ENCODE data around the gene MEI1. TPM values are rescaled to one million over a fixed set of nuclear protein-coding genes. Genes with fewer than 3 reads are reported as not detected.
A peak's percentile ranks its signal among the peaks of the same experiment; 100 is the strongest.
"Not testable (repeated sequence)": the region's sequence is repeated elsewhere in the genome, so short reads cannot be mapped to it uniquely, and the experiment has no call there.

MEI1 gene
- total RNA-seq, 1 donor, result 0.36 TPM

DNA sequence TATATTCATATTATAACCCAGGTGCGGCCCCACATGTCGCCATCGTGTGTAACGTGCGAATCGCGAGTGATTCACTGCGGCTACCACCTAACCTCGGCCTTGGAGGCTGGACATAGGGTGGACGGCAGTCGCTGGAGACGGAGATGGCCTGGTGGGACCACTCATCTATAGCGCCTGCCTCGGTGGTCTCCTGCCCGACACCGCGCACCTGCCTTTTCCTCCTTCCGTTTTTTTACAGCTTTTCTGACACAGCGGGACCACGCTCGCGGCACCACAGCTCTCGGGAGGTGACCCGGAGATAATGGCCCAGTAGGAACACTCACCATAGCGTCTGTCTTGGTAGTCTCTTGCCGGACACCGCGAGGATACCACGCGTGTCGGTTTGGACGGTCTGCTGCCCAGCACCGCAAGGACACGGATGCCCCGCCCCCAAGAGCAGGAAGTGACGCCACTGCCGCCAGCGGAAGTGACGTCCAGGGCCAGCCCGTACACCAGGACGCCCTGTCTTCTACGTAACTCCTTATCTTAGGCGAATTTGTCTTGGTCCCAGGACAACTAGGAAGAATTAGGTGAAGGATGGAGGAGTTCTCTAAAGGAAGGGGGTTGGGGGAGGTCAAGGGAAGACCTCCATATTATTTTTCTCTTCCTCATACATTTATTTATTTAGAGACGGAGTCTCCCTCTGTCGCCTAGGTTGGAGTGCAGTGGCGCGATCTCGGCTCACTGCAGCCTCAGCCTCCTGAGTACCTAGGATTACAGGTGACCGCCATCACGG lies 17.1 kb upstream of the MEI1 start:
- peaks cover 27% of the 10 kb centered on the region for H3K36me3 ChIP-seq (ENCODE audit: insufficient read depth, low read length)
- H3K4me1 ChIP-seq (ENCODE audit: insufficient read depth, low read length), result peaks cover 12% of the 10 kb centered on the region
- TF ChIP-seq, protein P1, sequence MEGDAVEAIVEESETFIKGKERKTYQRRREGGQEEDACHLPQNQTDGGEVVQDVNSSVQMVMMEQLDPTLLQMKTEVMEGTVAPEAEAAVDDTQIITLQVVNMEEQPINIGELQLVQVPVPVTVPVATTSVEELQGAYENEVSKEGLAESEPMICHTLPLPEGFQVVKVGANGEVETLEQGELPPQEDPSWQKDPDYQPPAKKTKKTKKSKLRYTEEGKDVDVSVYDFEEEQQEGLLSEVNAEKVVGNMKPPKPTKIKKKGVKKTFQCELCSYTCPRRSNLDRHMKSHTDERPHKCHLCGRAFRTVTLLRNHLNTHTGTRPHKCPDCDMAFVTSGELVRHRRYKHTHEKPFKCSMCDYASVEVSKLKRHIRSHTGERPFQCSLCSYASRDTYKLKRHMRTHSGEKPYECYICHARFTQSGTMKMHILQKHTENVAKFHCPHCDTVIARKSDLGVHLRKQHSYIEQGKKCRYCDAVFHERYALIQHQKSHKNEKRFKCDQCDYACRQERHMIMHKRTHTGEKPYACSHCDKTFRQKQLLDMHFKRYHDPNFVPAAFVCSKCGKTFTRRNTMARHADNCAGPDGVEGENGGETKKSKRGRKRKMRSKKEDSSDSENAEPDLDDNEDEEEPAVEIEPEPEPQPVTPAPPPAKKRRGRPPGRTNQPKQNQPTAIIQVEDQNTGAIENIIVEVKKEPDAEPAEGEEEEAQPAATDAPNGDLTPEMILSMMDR (IDR thresholded peaks at IDR 0.05; ENCODE audit: extremely low read depth, low read depth, low read length), result no peak
- H4K20me1 ChIP-seq (ENCODE audit: insufficient read depth, low read length), result peaks cover 16% of the 10 kb centered on the region
- peak overlapping the region; percentile 79 for H3K4me3 ChIP-seq (ENCODE audit: insufficient read depth, low read length)
- peak overlapping the region; percentile 77 for H3K4me2 ChIP-seq (ENCODE audit: insufficient read depth, low read length)
- H3K27me3 ChIP-seq (ENCODE audit: insufficient read depth, low read length), result no peaks in the 10 kb centered on the region
- H3K9me3 ChIP-seq (ENCODE audit: low read depth, low read length), result no peaks in the 10 kb centered on the region
- H3K79me2 ChIP-seq (ENCODE audit: insufficient read depth, low read length), result peaks cover 94% of the 10 kb centered on the region
- H2AFZ ChIP-seq (ENCODE audit: low read length), result peak overlapping the region; percentile 75
- DNase-seq (ENCODE audit: insufficient read length, low spot score, missing footprints), result peak; percentile 95
- H3K27ac ChIP-seq (ENCODE audit: low read depth, low read length), result peak overlapping the region; percentile 85

DNA sequence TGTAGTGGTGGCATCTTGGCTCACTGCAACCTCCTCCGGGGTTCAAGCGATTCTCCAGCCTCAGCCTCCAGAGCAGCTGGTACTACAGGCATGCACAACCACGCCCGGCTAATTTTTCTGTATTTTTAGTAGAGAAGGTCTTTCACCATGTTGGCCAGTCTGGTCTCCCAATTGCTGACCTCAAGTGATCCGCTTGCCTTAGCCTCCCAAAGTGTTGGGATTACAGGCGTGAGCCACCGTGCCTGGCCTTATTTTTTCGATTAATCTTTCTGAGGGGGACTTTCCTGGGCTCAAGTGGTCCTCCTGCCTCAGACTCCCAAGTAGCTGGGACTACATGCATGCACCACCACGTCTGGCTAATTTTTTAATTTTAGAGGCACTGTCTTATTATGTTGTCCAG lies 16.3 kb upstream of the MEI1 start:
- TF ChIP-seq, protein P1 (IDR thresholded peaks at IDR 0.05; ENCODE audit: extremely low read depth, low read depth, low read length), result no peak
- DNase-seq (ENCODE audit: insufficient read length, low spot score, missing footprints), result no peak
- Histone ChIP-seq H3K9me3 (ENCODE audit: low read depth, low read length) (no peaks in the 10 kb centered on the region), H2AFZ (ENCODE audit: low read length) (no peak overlapping the region), H4K20me1 (ENCODE audit: insufficient read depth, low read length) (peaks cover 20% of the 10 kb centered on the region), H3K4me2 (ENCODE audit: insufficient read depth, low read length) (peak overlapping the region; percentile 77), H3K79me2 (ENCODE audit: insufficient read depth, low read length) (peaks cover 98% of the 10 kb centered on the region), H3K27me3 (ENCODE audit: insufficient read depth, low read length) (no peaks in the 10 kb centered on the region), H3K36me3 (ENCODE audit: insufficient read depth, low read length) (peaks cover 23% of the 10 kb centered on the region), H3K27ac (ENCODE audit: low read depth, low read length) (peak overlapping the region; percentile 85), H3K4me1 (ENCODE audit: insufficient read depth, low read length) (peaks cover 20% of the 10 kb centered on the region), H3K4me3 (ENCODE audit: insufficient read depth, low read length) (peak overlapping the region; percentile 79)

DNA sequence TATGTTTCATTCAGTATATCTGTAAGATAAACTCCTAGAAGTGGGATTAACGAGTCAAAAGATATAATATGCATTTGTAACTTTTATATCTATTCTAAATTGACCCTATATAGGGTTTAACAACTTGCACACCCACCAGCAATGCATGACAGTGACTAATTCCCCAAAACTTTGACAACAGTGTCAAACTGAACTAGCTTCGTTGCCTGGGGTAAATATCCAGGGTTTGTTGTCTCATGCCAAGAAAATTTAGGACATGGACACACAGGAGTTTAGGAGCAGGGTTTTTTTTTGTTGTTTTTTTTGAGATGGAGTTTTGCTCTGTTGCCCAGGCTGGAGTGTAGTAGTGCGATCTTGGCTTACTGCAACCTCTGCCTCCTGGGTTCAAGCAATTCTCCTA lies 15.7 kb upstream of the MEI1 start:
- peak; percentile 73 for DNase-seq (ENCODE audit: insufficient read length, low spot score, missing footprints)
- TF ChIP-seq, protein P1 (IDR thresholded peaks at IDR 0.05; ENCODE audit: extremely low read depth, low read depth, low read length), result no peak
- no peak overlapping the region for H3K4me3 ChIP-seq (ENCODE audit: insufficient read depth, low read length)

DNA sequence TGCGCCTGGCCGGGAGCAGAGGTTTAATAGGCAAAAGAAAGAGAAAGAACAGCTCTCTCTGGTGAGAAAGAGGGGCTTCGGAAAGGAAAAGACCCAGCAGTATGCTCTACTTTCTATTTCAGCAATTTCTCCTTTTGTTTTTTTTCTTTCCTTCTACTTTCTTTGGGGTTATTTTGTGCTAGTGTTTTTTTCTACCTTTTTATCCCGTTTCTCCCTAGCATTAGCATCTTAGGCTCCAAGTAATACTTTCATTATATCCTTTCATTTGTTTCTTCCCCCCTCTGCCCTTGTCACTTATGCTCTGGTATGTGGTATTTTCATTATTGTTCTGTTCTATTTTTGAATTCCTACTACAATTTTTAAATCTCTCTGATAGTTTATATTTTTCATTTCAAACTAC lies 15.1 kb upstream of the MEI1 start:
- Histone ChIP-seq H3K27ac (ENCODE audit: low read depth, low read length) (peak overlapping the region; percentile 41), H3K4me2 (ENCODE audit: insufficient read depth, low read length) (no peak overlapping the region), H2AFZ (ENCODE audit: low read length) (no peak overlapping the region), H3K79me2 (ENCODE audit: insufficient read depth, low read length) (peaks cover 93% of the 10 kb centered on the region), H3K4me1 (ENCODE audit: insufficient read depth, low read length) (peaks cover 24% of the 10 kb centered on the region), H3K4me3 (ENCODE audit: insufficient read depth, low read length) (no peak overlapping the region), H4K20me1 (ENCODE audit: insufficient read depth, low read length) (peaks cover 16% of the 10 kb centered on the region), H3K9me3 (ENCODE audit: low read depth, low read length) (no peaks in the 10 kb centered on the region), H3K36me3 (ENCODE audit: insufficient read depth, low read length) (peaks cover 13% of the 10 kb centered on the region), H3K27me3 (ENCODE audit: insufficient read depth, low read length) (no peaks in the 10 kb centered on the region)
- TF ChIP-seq, protein P1 (IDR thresholded peaks at IDR 0.05; ENCODE audit: extremely low read depth, low read depth, low read length), result no peak
- no peak for DNase-seq (ENCODE audit: insufficient read length, low spot score, missing footprints)

More for the DNA sequence above, 15.7 kb upstream of the MEI1 start:
- Histone ChIP-seq H3K9me3 (ENCODE audit: low read depth, low read length) (no peaks in the 10 kb centered on the region), H3K36me3 (ENCODE audit: insufficient read depth, low read length) (peaks cover 17% of the 10 kb centered on the region), H3K79me2 (ENCODE audit: insufficient read depth, low read length) (peaks cover 98% of the 10 kb centered on the region), H4K20me1 (ENCODE audit: insufficient read depth, low read length) (peaks cover 16% of the 10 kb centered on the region), H3K27me3 (ENCODE audit: insufficient read depth, low read length) (no peaks in the 10 kb centered on the region), H3K4me1 (ENCODE audit: insufficient read depth, low read length) (peaks cover 21% of the 10 kb centered on the region), H2AFZ (ENCODE audit: low read length) (no peak overlapping the region), H3K27ac (ENCODE audit: low read depth, low read length) (peak overlapping the region; percentile 85), H3K4me2 (ENCODE audit: insufficient read depth, low read length) (no peak overlapping the region)

DNA sequence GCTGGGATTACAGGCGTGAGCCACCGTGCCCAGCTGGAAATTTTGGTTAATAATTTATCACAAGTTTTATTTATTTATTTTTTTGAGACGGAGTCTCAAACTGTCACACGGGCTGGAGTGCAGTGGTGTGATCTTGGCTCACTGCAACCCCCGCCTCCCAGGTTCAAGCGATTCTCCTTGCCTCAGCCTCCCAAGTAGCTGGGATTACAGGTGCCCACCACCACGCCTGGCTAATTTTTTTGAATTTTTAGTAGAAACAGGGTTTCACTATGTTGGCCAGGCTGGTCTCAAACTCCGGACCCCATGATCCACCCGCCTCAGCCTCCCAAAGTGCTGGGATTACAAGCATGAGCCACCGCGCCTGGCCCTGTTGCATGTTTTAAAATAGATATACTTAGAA lies 12.4 kb upstream of the MEI1 start:
- H3K36me3 ChIP-seq (ENCODE audit: insufficient read depth, low read length); H3K27me3 ChIP-seq (ENCODE audit: insufficient read depth, low read length); H3K27ac ChIP-seq (ENCODE audit: low read depth, low read length); H2AFZ ChIP-seq (ENCODE audit: low read length); H3K9me3 ChIP-seq (ENCODE audit: low read depth, low read length); H3K4me3 ChIP-seq (ENCODE audit: insufficient read depth, low read length); H4K20me1 ChIP-seq (ENCODE audit: insufficient read depth, low read length); DNase-seq (ENCODE audit: insufficient read length, low spot score, missing footprints): not testable (repeated sequence)
- Histone ChIP-seq H3K4me1 (ENCODE audit: insufficient read depth, low read length) (peaks cover 24% of the 10 kb centered on the region), H3K4me2 (ENCODE audit: insufficient read depth, low read length) (peak overlapping the region; percentile 88), H3K79me2 (ENCODE audit: insufficient read depth, low read length) (peaks cover 67% of the 10 kb centered on the region)

Data from osteoblast (primary cell).